ENCODE results near the gene TFB2M.
"Not testable (repeated sequence)": the region's sequence is repeated elsewhere in the genome, so short reads cannot be mapped to it uniquely, and the experiment has no call there.

TFB2M gene, protein sequence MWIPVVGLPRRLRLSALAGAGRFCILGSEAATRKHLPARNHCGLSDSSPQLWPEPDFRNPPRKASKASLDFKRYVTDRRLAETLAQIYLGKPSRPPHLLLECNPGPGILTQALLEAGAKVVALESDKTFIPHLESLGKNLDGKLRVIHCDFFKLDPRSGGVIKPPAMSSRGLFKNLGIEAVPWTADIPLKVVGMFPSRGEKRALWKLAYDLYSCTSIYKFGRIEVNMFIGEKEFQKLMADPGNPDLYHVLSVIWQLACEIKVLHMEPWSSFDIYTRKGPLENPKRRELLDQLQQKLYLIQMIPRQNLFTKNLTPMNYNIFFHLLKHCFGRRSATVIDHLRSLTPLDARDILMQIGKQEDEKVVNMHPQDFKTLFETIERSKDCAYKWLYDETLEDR

DNA sequence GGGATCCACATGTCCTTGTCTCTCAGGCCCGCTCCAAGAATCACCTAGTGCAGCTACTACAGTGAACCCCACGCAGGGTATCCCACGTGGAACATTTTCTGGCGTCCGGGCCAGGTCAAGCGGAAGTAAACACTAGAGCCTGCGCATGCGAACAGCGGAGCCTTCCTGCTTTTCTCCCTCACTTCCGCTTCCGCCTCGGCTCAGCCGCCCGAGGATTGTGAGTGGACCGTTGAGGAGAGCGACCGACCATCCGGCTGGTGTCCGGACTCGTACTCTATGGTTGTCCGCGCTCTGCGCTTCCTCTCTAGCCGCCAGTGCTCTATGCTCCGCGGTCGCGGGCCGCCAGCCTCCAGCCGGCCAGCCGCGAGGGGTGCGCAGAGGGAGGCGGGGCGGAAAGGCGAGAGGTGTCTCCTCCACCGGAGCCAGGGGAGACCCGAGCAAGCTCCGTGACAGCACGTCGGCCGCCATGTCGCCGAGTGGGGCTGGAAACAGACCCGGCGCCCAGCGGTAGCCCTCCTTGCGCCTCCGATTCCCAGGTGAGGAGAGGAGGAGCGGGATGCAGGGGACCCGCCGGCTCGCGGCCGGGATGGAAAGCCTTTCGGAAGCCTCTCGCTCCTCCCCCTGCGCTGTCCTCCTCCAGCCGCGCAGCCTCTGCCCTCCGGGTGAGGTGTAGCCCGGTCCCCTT, at the start of gene TFB2M, which contains the start of gene CNST:
TSS of gene TFB2M (minus strand) at position 134 of the 685 bp plus-strand sequence. CDS start at position 11, 123 bp downstream.
TSS of gene CNST (plus strand) at position 329 of the 685 bp plus-strand sequence. CDS start 25,107 bp downstream, outside the sequence.
- DNase-seq (ENCODE audit: insufficient read length, low spot score) (peak; percentile 79), FAIRE-seq (peak; percentile 98)

DNA sequence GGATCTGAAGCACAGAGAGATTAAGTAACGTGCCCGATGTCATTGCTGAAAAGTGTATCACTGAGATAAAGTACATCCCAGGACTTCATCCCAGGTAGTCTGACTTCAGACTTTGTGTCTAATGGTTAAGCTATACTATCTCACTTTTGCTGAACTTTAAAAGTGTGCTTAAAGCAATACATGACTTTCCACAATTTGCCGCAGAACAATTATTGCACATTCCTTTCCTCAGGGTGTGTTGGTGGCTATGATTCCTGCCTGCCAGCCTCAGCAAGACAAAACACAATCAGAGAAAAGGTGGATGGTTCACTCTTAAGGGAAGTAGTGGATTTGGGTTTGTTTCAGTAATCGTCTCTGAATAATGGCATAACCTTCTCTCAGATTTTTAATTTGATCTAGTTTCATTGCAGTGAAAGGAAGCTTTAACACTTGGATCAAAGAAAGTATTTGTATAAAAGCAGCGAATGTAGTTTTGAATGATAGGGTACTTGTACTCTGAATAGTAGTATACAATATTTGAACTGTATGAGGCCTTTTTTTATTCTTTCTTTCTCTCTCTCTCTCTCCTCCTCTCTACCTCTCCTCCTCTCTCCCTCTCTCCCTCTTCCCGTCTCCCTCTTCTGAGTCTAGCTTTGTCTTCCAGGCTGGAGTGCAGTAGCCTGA, 47.2 kb upstream of the TFB2M start:
- no peak for FAIRE-seq

DNA sequence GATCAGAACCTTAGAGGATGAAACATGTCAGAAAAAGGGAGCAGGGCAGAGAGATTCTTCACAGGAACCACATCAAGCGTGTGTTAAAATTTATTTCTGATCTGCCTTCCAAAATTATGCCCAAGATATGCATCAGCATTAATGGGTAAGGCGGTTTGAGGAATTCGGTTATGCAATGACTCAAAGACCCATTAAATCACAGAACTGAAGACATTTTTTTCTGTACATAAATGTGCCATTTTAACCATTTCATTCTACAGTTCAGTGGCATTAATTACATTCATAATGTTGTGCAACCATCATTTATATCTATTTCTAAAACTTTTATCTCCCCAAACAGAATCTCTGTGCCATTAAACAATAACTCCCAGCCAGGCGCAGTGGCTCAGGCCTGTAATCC, 43.6 kb upstream of the TFB2M start:
- FAIRE-seq (no peak), DNase-seq (ENCODE audit: insufficient read length, low spot score) (no peak)

More for the DNA sequence above, 47.2 kb upstream of the TFB2M start:
- no peak for DNase-seq (ENCODE audit: insufficient read length, low spot score)

DNA sequence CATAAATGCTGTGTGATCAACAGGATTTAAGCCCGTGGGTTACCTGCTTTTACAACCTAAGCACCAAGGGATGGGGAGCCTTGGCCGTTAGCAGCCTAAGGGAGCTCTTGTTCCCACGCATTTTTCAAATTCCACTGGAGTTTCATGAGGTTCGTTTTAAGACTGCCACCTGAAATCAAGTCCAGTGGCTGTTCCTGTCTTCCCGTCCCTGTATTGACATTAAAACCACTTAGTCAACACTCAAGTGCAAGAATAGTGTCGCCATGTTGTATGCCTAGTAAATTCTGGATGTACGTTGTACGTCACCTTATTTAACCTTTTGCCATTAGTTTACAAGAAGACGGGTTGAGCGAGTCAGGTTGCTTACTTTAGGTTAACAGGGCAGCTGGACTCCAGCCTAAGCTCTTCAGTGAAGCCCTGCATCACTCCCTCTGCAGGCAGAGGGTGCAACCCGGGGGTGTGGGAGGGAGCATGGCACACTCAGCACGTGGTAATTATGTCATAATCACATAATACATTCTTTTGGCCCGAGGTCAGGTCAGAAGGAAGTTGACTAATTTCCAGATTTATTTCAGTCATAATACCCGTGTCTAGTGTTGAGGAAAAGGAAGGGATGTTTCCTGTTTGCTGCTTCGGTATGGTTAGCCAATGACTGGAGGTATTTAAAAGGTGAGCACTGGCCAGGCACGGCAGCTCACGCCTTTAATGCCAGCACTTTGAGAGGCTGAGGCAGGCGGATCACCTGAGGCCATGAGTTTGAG, 42.7 kb upstream of the TFB2M start:
- peak; percentile 29 for DNase-seq (ENCODE audit: insufficient read length, low spot score)
- FAIRE-seq = no peak

DNA sequence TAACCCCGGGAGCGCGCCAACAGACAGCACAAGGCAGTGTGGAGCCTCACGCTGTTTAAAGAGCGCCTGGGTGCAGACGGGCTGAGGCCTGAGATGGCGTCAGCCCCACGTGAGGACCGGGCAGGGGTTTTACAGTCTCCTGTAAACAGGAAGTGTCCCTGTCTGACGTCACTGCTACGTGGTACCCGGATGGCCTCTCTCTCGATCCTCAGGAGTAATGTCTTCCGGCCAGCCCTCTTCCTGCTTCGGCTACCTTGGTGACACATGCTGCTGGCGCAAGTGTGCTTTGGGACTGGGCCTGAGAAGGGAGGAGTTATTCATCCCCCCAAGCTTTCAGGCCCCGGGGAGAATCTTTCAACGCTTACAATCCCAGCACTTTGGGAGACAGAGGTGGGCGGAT, 41.4 kb upstream of the TFB2M start:
- no peak for DNase-seq (ENCODE audit: insufficient read length, low spot score)
- FAIRE-seq = no peak

DNA sequence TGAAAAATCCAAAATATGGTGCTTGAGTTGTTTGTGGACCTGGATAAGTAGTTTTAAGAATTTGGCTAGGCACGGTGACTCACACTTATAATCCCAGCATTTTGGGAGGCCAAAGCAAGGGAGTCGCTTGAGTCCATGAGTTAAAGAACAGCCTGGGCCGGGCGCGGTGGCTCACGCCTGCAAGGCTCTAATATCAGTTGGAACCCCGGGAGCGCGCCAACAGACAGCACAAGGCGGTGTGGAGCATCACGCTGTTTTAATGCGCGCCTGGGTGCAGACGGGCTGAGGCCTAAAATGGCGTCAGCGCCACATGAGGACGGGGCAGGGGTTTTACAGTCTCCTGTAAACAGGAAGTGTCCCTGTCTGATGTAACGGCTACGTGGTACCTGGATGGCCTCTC, 39.2 kb upstream of the TFB2M start:
- not testable (repeated sequence) for DNase-seq (ENCODE audit: insufficient read length, low spot score); FAIRE-seq

DNA sequence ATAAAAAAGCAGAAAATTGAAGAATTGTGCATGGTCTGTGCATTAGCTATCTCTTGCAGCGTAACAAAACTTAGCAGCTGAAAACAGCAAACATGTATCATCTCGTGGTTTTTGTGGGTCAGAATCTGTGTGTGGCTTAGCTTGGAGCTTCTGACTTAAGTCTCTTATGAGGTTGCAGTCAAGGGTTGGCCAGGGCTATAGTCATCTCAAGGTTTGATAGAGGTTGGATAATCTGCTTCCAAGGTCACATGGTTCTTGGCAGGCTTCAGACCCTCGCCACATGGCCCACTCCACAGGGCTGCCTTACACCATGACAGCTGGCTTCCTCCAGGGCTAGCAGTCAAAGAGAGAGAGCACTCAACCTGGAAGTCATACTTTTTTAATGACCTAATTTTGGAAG, 36.1 kb upstream of the TFB2M start:
- DNase-seq (ENCODE audit: insufficient read length, low spot score) (no peak), FAIRE-seq (no peak)

DNA sequence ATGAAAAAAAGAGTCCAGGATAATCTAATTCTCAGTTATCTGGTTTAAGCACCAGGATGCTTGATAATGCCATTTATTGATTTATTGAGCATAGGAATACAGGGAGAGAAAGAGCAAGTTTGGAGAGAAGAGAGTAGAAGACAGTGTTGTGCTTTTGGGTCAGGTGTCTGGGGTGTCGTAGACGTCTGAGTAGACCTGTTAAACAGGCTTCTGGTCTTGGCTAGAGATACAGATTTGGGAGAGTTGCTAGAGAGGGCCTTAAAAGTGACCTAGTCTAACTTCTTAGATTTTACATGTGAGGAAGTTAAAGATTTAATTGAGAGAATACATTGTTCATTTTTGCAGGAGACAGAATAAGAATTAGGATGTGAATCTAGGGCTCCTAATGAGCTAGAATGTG, 34.5 kb upstream of the TFB2M start:
- FAIRE-seq (peak; percentile 8), DNase-seq (ENCODE audit: insufficient read length, low spot score) (no peak)

DNA sequence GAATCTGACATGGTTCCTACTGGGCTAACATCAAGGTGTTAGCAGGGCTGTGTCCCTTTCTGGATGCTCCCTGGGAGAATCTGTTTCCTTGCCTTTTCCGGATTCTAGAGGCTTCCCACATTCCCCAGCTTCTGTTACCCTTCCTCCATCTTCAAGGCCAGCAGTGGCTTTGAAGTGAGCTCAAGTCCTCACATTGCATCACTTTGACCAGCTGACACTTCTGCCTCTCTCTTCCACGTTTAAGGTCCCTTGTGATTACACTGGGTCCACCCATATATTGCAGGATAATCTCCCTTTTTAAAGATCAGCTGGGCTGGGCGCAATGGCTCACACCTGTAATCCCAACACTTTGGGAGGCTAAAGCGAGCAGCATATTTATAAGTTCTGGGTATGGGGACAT, 33.3 kb upstream of the TFB2M start:
- no peak for DNase-seq (ENCODE audit: insufficient read length, low spot score)
- no peak for FAIRE-seq

DNA sequence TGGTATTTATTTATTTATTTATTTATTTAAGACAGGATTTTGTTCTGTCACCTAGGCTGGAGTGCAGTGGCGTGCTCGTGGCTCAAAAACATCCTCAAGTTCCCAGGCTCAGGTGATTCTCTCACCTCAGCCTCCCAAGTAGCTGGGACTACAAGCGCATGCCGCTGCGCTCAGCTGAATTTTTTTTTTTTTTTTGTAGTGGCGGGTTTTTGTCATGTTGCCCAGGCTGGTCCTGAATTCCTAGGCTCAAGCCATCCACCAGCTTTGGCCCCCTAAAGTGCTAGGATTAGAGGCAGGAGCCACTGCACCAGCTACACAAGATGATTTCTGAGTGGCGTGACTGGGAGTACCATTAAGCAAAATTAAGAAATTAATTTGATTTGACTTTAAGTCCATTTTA, 31.9 kb upstream of the TFB2M start:
- FAIRE-seq = no peak
- DNase-seq (ENCODE audit: insufficient read length, low spot score) = no peak

DNA sequence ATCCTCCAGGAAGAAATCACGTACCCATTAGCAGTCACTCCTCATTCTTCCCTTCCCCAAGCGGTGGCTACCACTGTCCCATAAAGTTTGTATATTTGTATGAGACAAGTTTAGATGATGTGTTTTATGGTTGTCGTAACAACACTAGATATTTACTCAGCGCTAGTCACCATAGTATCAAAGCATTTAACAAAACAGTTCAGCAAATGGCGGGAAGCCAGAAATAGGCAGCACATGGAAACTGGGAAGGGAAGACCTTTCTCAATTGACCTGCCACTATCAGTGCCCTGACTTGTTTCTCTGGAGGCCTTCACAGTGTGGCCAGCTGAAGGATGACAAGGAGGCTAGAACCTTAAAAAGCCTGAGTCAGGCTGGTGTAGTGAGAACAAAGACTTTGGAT, 31.3 kb upstream of the TFB2M start:
- DNase-seq (ENCODE audit: insufficient read length, low spot score) = no peak
- FAIRE-seq = no peak

DNA sequence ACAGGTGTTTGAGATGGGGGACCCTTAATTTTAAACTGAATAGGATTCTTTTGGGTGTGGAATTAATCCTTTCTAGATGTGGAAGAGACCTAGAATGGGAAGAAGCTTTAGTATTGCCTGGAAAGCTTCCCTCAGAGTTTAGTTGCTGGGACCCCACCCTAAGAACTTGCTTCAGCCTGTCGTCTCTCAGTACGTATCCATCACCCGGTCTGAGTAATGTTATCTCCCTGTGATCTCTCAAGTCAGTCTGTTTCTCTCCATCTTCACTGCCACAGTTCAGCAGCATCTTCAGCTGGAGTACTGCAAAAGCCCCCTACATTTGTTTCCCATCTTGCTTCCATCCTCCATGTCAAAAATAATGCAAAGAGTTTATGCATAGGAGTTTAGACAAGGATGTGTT, 29.1 kb upstream of the TFB2M start:
- FAIRE-seq = no peak
- DNase-seq (ENCODE audit: insufficient read length, low spot score) = no peak

DNA sequence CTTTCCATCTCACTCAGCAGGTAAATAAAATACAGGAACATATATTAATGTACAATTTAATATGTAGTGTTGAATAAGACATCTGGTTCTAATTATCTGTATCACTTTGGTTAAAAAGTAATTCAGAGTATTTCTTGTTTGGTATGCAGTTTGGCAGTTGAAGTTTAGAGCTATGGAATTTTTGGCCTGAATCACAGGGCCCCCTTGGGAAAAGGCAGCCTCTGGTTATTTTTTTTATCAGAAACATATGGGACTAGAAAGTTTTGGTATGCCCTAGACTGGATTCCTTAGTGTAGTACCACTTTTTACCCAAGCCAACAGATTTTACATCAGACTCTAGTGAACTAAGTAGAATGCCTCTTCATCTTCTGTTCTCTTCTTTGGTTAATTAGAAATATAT, 26.6 kb upstream of the TFB2M start:
- DNase-seq (ENCODE audit: insufficient read length, low spot score) = no peak
- no peak for FAIRE-seq

DNA sequence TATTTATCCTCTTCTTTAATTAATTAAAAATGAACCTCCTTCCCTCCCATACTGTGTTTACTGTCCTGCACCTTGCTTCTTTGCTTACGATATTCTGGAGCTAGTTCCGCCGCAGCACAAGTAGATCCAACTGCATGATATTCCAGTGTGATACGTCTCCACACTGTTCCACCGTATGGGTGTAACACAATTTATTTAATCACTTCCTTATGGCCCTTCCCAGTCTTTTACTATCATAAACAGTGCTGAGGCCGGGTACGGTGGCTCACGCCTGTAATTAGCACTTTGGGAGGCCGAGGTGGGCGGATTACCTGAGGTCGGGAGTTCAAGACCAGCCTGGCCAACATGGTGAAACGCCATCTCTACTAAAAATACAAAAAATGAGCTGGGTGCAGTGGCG, 25.9 kb upstream of the TFB2M start:
- DNase-seq (ENCODE audit: insufficient read length, low spot score) (no peak), FAIRE-seq (no peak)

DNA sequence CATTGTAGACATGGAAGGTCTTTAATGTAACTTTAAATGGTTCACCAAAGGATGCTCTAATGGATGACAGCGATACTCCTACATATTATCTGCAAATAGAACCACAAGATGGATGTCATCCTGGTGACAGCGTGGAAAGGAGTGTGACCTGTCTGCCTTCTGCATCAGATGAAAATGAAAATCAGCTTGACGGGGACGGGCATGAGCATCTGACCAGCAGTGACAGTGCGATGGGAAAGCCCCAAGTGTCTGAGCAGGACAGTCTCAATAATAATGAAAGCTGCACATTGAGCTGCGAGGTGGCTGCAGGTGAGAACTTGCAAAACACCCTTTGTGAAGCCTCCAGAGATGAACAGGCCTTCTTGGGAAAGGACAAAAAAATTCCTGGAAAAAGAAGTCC, 25.4 kb upstream of the TFB2M start:
- DNase-seq (ENCODE audit: insufficient read length, low spot score) (no peak), FAIRE-seq (peak; percentile 96)

DNA sequence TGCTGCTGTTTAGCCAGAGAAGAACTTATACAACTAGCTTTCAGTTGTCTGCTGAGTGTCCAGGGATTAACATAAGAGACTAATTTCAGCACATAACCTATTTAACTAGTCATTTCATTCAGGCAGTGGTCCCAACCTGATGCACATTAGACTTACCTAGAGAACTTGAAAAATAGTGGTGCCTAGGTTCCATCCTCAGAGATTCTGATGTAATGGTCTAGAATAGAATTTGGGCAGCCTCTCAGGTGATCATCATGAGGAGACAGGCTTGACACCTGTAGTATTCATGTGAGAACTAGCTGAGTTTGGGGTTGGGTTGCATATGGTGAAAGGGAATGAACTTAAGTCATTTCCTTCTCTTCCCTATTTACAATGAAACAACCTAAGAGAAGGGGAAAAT, 25.0 kb upstream of the TFB2M start:
- FAIRE-seq (no peak), DNase-seq (ENCODE audit: insufficient read length, low spot score) (no peak)

DNA sequence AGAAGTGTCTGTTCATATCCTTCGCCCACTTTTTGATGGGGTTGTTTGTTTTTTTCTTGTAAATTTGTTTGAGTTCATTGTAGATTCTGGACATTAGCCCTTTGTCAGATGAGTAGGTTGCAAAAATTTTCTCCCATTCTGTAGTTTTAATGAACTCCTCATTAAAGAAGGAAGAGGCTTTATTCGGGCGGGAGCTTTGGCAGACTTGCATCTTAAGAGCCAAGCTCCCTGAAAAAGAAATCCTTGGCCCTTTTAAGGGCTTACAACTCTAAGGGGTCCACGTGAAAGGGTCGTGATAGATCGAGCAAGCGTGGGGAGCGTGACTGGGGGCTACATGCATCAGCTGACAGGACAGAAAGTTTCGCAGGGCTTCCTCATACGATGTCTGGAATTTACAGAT, 23.9 kb upstream of the TFB2M start:
- not testable (repeated sequence) for DNase-seq (ENCODE audit: insufficient read length, low spot score); FAIRE-seq

DNA sequence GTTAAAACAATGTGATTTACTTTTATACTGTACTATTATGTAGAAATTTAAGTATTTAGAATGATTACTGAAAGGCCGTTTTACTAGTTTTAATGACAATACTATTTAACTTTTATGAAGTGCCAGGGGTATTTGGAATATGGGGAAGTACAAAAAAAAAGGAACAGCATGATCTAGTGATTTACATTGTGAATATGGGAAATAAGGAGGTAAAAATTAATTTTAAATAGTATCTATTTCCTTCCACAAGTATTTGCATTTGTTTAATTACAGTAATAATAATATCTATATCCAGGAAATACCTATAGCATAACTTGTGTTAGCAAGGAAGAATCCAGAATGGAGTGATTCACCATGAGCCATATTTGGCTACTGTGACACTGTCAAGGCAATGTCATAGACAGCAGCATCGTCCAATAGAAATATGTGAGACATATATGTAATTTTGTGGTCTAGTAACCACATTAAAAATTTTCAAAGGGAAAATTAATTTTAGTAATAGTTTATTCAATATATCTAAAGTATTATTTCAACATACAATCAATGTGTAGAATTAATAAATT, 22.2 kb upstream of the TFB2M start:
- FAIRE-seq = no peak
- no peak for DNase-seq (ENCODE audit: insufficient read length, low spot score)

DNA sequence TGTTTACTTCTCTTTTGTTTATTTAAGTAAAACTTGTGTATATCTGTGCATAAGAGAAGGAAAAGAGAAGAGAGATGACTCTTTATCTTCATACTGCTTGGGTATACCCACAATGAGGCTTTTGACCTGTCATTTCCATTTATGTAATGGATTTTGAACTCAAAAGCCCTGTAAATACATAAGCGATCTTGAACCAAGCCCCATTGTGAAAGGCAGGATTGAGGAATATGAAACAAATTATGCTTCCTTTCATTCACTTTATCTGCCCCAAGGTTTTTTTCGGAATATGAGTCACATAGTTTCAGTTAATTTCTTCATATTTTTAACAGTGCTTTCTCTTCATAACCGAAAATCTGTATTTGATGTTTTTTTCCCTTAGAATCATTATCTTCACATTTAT, 21.5 kb upstream of the TFB2M start:
- DNase-seq (ENCODE audit: insufficient read length, low spot score) = no peak
- FAIRE-seq = peak; percentile 73

DNA sequence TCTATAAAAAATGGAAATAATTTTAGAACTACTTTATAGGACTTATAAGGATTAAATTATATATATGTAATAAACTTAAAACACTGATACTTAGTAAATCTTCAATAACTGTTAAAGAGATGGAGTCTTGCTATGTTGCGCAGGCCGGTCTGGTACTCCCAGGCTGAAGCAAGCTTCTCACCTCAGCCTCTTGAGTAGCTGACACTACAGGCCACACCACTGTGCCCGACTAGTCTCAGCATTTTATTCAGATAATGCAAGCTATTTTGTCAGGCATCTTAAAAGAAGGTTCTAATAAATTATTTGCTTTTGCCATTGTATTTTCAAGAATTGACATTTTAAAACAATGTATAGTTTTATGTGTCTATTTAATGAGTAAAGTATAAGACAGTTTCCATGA, 21.0 kb upstream of the TFB2M start:
- DNase-seq (ENCODE audit: insufficient read length, low spot score) = no peak
- no peak for FAIRE-seq
